K562 (cell line): Measurements from ENCODE around the gene OPHN1. TPM values are rescaled to one million over a fixed set of nuclear protein-coding genes. Genes with fewer than 3 reads are reported as not detected.

Source experiments
- ATAC-seq: fragments of 200-7000 bp; cut with Tn5 transposase; 3 replicates; pipeline ENCODE4 v1.9.1; 2020; ENCODE audit warnings: moderate library complexity
- BruUV-seq: library from RNA; stranded (reverse); fragments of 400-500 nt; replicated peaks from 2 replicates; lab custom pipeline; 2021; lab: Mats Ljungman, UMichigan
- CTCF ChIA-PET: fragments of 300-600 bp; formaldehyde crosslinking; extraction: SDS; loops from one replicate; lab custom pipeline; 2021; ENCODE audit warnings: low intra/inter-chr PET ratio; lab: Yijun Ruan, JAX
- POLR2A ChIA-PET: fragments of 300-600, 350-650 bp; sonication (Branson Sonifier 250); formaldehyde crosslinking; extraction: SDS; loops from one replicate; lab custom pipeline; 2021; ENCODE audit warnings: antibody characterized with exemption, inconsistent platforms; lab: Yijun Ruan, JAX
- DNase-seq, 4 experiments: peaks; one replicate each; pipeline versions ENCODE4 v3.0.0 to v3.0.0-alpha.2; 2011 to 2018; ENCODE audit warnings: low spot score in 3 of 4, mixed read lengths in 3 of 4; ENCODE audit errors: extremely low read depth in 1 of 4
- FAIRE-seq: peaks from 2 replicates; lab custom pipeline; 2011; peaks lifted over from hg19 to GRCh38; lab: Jason Lieb, UNC
- H2AFZ ChIP-seq: 2 replicates; pipeline ENCODE4 v1.6.0; 2011; ENCODE audit warnings: low read depth, low read length, control low read depth, inconsistent platforms
- H3K27ac ChIP-seq: fragments of 200-600 bp; 3 replicates; pipeline ENCODE4 v1.8.0; 2011; ENCODE audit warnings: low read depth, mild to moderate bottlenecking, control low read depth, inconsistent platforms, low read length, moderate library complexity, mixed read lengths; ENCODE audit errors: extremely low read depth
- H3K27me3 ChIP-seq, 2 experiments: fragments of 300-600 bp in 1 of 2; 2 replicates in 1 of 2; 3 replicates in 1 of 2; pipeline versions ENCODE4 v1.6.0 to v1.8.0; 2011; ENCODE audit warnings: inconsistent platforms in 2 of 2, low read length in 2 of 2, mild to moderate bottlenecking in 1 of 2, mixed read lengths in 1 of 2, moderate library complexity in 1 of 2; ENCODE audit not compliant: control insufficient read depth in 2 of 2, insufficient read depth in 2 of 2
- H3K36me3 ChIP-seq: fragments of 300-600 bp; 3 replicates; pipeline ENCODE4 v1.8.0; 2011; ENCODE audit warnings: mild to moderate bottlenecking, low read length, inconsistent platforms; ENCODE audit not compliant: control insufficient read depth, insufficient read depth
- H3K4me1 ChIP-seq, 2 experiments: fragments of 200-600 bp in 1 of 2; replicated peaks in 1 of 2; 2 replicates in 1 of 2; 3 replicates in 1 of 2; pipeline versions ENCODE4 v1.5.1 to v1.8.0; 2011; ENCODE audit warnings: inconsistent platforms in 2 of 2, low read length in 2 of 2, mild to moderate bottlenecking in 1 of 2, mixed read lengths in 1 of 2, moderate library complexity in 1 of 2; ENCODE audit not compliant: control insufficient read depth in 2 of 2, insufficient read depth in 2 of 2
- H3K4me2 ChIP-seq: 2 replicates; pipeline ENCODE4 v1.6.1; 2011; ENCODE audit warnings: low read length, control low read depth, inconsistent platforms, mixed read lengths; ENCODE audit not compliant: insufficient read depth
- H3K4me3 ChIP-seq: fragments of 200-600 bp; sonication (generic), shearing (Covaris generic); 2 replicates; pipeline ENCODE4 v1.5.1; 2016; ENCODE audit warnings: control low read depth, inconsistent platforms
- H3K79me2 ChIP-seq: fragments of 200-600 bp; 3 replicates; pipeline ENCODE4 v1.8.0; 2011; ENCODE audit warnings: low read length, inconsistent platforms; ENCODE audit not compliant: control insufficient read depth, insufficient read depth
- H3K9ac ChIP-seq, 2 experiments: 2 replicates each; pipeline versions ENCODE4 v1.6.0 to v1.6.1; 2011; ENCODE audit warnings: low read depth in 2 of 2, low read length in 2 of 2, control low read depth in 1 of 2, inconsistent platforms in 1 of 2, mild to moderate bottlenecking in 1 of 2, mixed read lengths in 1 of 2; ENCODE audit not compliant: insufficient read depth in 1 of 2
- H3K9me1 ChIP-seq: one replicate; pipeline ENCODE4 v1.6.0; 2011; ENCODE audit warnings: inconsistent platforms, mild to moderate bottlenecking, low read length, moderate library complexity; ENCODE audit not compliant: control insufficient read depth, insufficient read depth
- H3K9me3 ChIP-seq: replicated peaks from 2 replicates; pipeline ENCODE4 v1.5.1; 2011; ENCODE audit warnings: low read depth, low read length, inconsistent platforms; ENCODE audit not compliant: control insufficient read depth, insufficient read depth
- H4K20me1 ChIP-seq: replicated peaks from 2 replicates; pipeline ENCODE4 v1.6.1; 2011; ENCODE audit warnings: low read length, inconsistent platforms, mixed read lengths; ENCODE audit not compliant: control insufficient read depth, insufficient read depth
- HNRNPK ChIP-seq: fragments of 200-400 bp; formaldehyde crosslinking; IDR thresholded peaks from one replicate; pipeline ENCODE4 v1.6.1; 2018; ENCODE audit warnings: mild to moderate bottlenecking, low read depth, low read length; ENCODE audit not compliant: poor library complexity, severe bottlenecking
- ZNF444 ChIP-seq: fragments of 250-450 bp; sonication (Bioruptor Pico); IDR thresholded peaks from 2 replicates; pipeline ENCODE4 v1.4.0; 2020; ENCODE audit warnings: mild to moderate bottlenecking, moderate library complexity
- ZNF766 ChIP-seq: fragments of 200-800 bp; sonication (Bioruptor generic); conservative IDR thresholded peaks from 2 replicates; pipeline ENCODE4 v1.6.1; 2016; ENCODE audit warnings: missing genetic modification characterization, missing compliant biosample characterization
- WGBS: fragments of 100-300 bp; shearing (Covaris generic); methylation state at CpG from one replicate; pipeline ENCODE4 v1.1.6; 2016; ENCODE audit warnings: low coverage, mixed read lengths; ENCODE audit not compliant: insufficient coverage; ENCODE audit errors: missing lambda C conversion rate; 5-methylcytosine and 5-hydroxymethylcytosine counted together
- in situ Hi-C: fragments of 300-500 bp; cut with MboI; formaldehyde crosslinking; loops from 4 replicates; pipeline ENCODE4 v1.15.0; 2018; ENCODE audit warnings: inconsistent platforms, mixed read lengths
- intact Hi-C: fragments of 100-400 bp; cut with micrococcal nuclease; formaldehyde crosslinking; loops from 2 replicates; pipeline ENCODE4 v1.14.2; 2022
- polyA plus RNA-seq, 8 experiments: library from polyadenylated mRNA; depleted of rRNA in 4 of 8; stranded (reverse) in 5 of 8; unstranded in 3 of 8; fragments of >200 nt; fragmentation: Nextera tagmentation in 2 of 8; fragmentation: Illumina TruSeq in 1 of 8; extraction: Ambion mirVana in 2 of 8; extraction: Trizol in 1 of 8; gene quantifications; 2 replicates each; pipeline versions ENCODE4 v1.2.1 to v1.2.3, GENCODE V29; 2011 to 2014; ENCODE audit warnings: inconsistent platforms in 1 of 8, missing spikeins in 1 of 8
- total RNA-seq, 7 experiments: library from RNA; depleted of rRNA in 6 of 7; stranded (reverse); fragments of >200 nt in 6 of 7; fragmentation: Illumina TruSeq in 2 of 7; extraction: Trizol in 2 of 7; gene quantifications; 2 replicates each; pipeline versions ENCODE4 v1.2.1 to v1.2.3, GENCODE V29; 2011 to 2021; ENCODE audit warnings: low replicate concordance in 1 of 7

The OPHN1 gene
- total and polyA plus RNA-seq, 9 of the 15 experiments (the other 6 are each of a cell fraction or from before 2014, with no cell fraction given), result 0.28 to 1.8 (median 1.0) TPM

DNA sequence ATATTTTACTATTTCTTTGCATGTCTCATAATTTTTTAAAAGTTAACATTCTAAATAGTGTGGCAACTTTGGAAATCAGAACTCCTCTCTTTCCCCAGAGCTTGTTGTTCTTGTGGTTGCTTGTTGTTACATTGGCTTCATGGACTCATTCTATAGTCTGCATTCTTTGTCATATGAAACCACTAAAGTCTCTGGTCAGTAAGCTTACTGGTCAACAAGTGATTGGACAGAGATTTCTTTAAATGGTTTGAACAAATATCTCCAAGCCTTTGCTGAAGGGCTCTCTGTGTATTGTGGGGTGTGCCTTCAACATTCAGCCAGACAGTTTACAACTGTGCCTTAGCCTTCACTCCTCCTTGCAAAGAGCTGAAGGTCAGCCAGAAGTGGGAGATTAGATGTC, 147.2 kb downstream of the OPHN1 start:
- intact Hi-C loops, result no loop called here
- H2AFZ ChIP-seq, result no peak overlapping the region
- ATAC-seq (no peak), DNase-seq (no peak)
- no peak overlapping the region for H3K4me2 ChIP-seq
- CTCF ChIA-PET, result no interaction called here
- no peak overlapping the region for H3K27ac ChIP-seq
- H3K9me1 ChIP-seq, result no peaks in the 10 kb centered on the region
- BruUV-seq, result no TSS peak
- H4K20me1 ChIP-seq, result no peaks in the 10 kb centered on the region
- TF ChIP-seq ZNF766 (CRISPR knock-in tag) (no peak), ZNF444 (no peak), HNRNPK (no peak)
- TF ChIP-seq, all 486 proteins: peak for 0
- Histone ChIP-seq H3K9ac (no peak overlapping the region), H3K79me2 (no peaks in the 10 kb centered on the region), H3K27me3 (no peaks in the 10 kb centered on the region), H3K9me3 (no peaks in the 10 kb centered on the region), H3K36me3 (no peaks in the 10 kb centered on the region), H3K4me1 (no peaks in the 10 kb centered on the region), H3K4me3 (no peak overlapping the region)
- POLR2A ChIA-PET, result interaction anchor here (0.6 to 1.0 kb wide), 3 partner anchors 9 to 198 kb away, joined by 3 to 4 read pairs (median 3); no protein-coding TSS in a partner anchor
- FAIRE-seq, result no peak
- in situ Hi-C loops, result no loop called here

- intact Hi-C loops, result no loop called here
- POLR2A ChIA-PET, result no interaction called here
- FAIRE-seq, result no peak
- TF ChIP-seq ZNF766 (CRISPR knock-in tag), result peak; percentile 95
These were observed 148.9 kb downstream of the OPHN1 start for GRCh38 chrX:68284281-68284904.

More at GRCh38 chrX:68284281-68284904, 148.9 kb downstream of the OPHN1 start:
- no peak for DNase-seq
- Histone ChIP-seq H3K79me2 (no peaks in the 10 kb centered on the region), H3K4me2 (no peak overlapping the region), H3K27me3 (no peaks in the 10 kb centered on the region), H3K9me1 (no peaks in the 10 kb centered on the region), H3K9ac (no peak overlapping the region), H3K4me1 (no peaks in the 10 kb centered on the region), H3K9me3 (no peaks in the 10 kb centered on the region), H3K36me3 (no peaks in the 10 kb centered on the region), H4K20me1 (no peaks in the 10 kb centered on the region), H3K27ac (no peak overlapping the region), H3K4me3 (no peak overlapping the region), H2AFZ (no peak overlapping the region)
- 40% methylated on average over 2 of the region's 2 CpGs for WGBS
- no TSS peak for BruUV-seq
- CTCF ChIA-PET, result no interaction called here
- in situ Hi-C loops, result no loop called here
- ATAC-seq, result no peak
